Raji (cell line): ENCODE data around the gene NCKAP5.

ENCODE experiments used
- POLR2A ChIP-seq: IDR thresholded peaks from 2 replicates; pipeline ENCODE4 v1.6.1; 2011; ENCODE audit warnings: low read depth, low read length, control low read depth; ENCODE audit not compliant: insufficient read depth

The NCKAP5 gene

GRCh38 chr2:133589456-133589855, 21.2 kb upstream of the NCKAP5 start:
- TF ChIP-seq POLR2A: no peak

DNA sequence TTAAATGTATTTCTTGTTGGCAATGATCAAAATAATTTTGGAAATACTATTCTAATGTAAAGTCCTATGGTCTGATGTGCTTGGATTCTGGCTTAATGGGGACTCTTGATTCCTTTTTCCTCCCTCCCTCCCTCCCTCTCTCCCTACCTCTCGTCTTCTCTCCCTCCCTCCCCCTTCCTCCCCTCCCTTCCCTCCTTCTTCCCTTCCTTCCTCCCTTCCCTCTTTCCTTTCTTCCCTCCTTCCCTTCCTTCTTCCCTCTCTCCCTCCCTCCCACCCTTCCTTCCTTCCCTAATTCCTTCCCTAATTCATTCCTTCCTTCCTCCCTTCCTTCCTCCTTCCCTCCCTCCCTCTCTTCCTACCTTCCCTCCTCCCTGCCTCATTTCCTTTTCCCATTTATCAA, 19.9 kb upstream of the NCKAP5 start:
- no peak for TF ChIP-seq POLR2A

GRCh38 chr2:133586978-133587377, 18.7 kb upstream of the NCKAP5 start:
- no peak for TF ChIP-seq POLR2A

DNA sequence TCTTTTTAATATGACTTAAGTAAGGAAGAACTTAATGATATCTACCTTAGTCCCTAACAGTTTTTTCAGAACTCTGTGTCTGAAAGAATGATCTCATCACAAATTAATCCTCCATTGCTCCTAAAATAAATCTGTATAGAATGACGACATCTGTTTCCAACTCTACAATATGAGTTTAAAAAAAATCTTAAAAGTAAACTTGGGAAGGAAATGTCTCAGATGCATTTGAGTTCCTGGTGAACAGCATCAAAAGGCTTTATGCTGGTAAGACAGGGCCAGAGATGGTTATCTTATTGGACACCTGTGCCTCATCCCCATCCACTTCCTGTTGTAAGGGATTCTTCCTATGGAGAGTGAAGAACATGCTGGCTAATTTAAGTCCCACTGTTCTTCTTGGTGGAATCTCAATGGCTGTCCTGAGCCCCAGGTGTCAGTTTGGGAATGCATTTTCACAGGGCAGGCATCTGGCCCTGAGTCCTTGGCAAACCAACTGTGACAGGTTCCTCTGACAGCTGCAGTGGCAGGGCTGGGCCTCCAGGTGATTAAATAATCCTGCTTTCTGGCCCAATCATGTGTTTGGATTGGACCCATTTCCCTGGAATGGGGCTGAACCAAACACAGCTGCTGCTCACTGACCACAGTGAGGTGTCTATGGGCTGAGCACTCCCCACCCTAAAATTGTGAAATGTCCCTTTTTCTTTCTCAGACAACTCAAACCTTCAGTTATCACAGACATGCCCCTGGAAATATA, 12.9 kb upstream of the NCKAP5 start:
- TF ChIP-seq POLR2A: no peak

DNA sequence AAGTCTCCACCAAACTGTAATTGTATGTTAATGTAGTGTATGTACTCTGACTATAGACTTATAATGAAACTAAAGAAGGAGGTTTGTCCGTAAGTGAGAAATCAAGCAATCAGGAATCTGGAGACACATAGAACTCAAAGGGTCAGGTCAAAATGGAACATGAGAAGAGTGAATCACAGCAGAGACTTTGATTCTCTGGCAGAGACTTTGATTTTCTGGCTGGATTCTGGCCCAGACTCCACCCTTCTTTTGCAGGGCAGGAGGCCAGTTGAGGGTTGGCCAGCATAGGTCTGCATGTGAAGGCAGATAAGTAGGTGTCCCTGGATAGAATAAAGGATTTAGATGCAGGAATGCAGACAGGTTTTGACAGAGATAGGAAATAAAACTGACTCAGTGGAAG, 11.0 kb upstream of the NCKAP5 start:
- no peak for TF ChIP-seq POLR2A

DNA sequence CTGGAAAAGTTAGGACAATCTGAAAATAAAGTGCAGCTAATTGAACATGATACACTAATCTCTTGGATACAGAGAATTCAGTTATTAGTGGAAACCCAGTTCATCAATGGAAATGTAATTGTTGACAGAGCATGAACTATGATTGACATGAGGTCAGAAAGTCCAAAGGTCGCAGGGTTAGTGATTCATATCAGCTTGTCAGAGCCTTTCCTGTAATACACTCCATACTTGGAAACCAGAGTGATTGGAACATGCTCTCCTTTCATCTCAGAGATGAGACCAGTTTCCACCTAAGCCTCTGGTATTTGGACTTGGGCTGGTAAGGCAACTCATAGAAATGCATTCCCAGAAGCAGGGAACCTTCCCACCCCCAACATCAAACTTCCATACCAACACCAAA, 8.5 kb upstream of the NCKAP5 start:
- no peak for TF ChIP-seq POLR2A

DNA sequence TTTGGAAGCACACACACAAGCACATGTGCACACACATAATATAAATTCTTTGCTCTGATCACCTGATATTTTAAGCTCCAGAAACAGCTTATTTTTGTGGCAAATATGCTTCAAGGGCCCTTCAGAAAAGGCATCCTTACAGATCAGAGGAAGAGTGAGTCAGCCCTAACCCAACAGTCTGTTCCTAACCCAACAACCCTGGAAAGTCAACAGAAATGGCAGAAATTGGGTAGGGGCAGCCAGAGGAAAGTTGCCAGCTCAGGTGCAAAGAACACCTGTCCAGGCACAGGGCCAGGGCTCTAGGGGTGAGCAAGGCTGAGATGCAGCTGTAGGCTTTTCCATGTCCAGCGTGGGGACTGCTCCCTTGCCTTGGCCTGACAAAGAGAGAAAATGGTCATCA, 6.4 kb upstream of the NCKAP5 start:
- no peak for TF ChIP-seq POLR2A

DNA sequence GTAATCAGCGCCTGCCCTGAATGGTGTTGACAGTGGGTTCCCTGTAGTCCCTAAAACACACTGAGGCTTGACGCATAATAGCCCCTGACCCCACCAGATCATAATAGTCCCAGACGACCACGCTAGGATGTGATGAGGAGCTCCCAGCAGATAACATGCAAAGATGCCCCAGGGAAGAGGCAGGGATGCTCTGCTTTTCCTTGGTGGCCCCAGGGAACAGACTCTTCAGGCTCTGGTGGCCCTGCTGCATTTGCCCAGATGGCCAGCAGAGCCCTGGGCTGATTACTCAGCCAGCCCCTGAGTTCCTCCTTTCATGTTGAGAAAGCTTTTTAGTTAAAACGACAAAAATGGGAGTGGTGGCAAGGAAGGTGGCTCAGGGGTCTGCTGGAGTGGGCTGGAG, 5.9 kb upstream of the NCKAP5 start:
- TF ChIP-seq POLR2A: no peak

DNA sequence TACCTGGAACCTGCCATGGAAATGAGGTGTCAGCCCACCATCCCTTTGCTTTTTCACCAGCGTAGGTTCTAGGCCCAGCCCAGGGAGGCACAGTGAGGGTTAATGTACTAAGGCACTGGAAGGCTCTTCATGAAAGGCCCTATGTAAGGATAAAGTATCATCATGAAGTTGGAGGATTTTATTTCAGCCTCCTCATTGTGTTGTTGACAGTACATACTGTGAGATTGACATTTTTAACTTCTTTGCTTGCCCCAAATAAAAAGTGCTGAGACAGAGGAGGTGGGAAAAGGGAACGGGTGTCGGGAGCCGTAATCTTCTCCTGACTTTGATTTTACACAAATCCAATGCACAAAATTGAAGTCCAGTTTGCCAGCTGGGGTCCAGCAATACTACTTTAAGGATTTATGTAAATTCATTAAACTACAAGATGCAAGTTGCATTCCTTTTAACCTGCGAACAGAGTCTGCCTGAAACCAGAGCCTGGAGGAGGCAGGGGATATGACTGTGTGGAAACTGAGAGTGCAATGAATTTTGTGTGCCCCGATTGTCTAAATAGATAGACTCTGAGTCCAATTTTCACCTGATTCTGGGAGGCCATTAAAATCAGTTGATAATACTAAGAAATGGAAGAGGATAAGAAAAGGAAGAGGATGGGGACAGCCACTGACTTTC, 5.4 kb upstream of the NCKAP5 start:
- TF ChIP-seq POLR2A: no peak

DNA sequence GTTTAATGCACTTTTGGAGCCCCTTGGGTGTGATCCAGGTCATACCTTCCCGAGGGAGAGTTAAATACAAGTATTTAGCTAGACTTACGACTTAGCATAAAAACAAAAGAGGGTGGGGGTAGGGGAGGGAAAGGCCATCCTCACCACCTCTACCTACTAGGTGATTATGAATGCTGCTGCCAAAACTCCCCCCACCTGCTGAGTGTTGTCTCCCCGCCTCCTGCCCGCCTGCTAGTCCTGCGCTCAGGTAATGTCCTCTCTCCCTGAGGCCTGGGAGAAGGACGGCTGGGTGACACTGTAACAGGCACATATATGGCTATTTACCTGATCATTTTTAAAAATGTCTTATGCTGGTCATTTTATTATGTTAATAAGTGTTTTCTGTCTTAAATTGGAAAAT, 3.0 kb upstream of the NCKAP5 start:
- TF ChIP-seq POLR2A: no peak

GRCh38 chr2:133570542-133570941, 2.3 kb upstream of the NCKAP5 start:
- TF ChIP-seq POLR2A: no peak

GRCh38 chr2:133569286-133569830, 1.1 kb upstream of the NCKAP5 start:
- no peak for TF ChIP-seq POLR2A

GRCh38 chr2:133568598-133568997, 335 bp upstream of the NCKAP5 start:
- no peak for TF ChIP-seq POLR2A

GRCh38 chr2:133562558-133562957, 5.7 kb downstream of the NCKAP5 start:
- no peak for TF ChIP-seq POLR2A

GRCh38 chr2:133561045-133561852, 7.0 kb downstream of the NCKAP5 start:
- no peak for TF ChIP-seq POLR2A

GRCh38 chr2:133557614-133558013, 10.6 kb downstream of the NCKAP5 start:
- no peak for TF ChIP-seq POLR2A
